ENCODE data around the gene LRRC61.
A peak's percentile ranks its signal among the peaks of the same experiment; 100 is the strongest.

Gene LRRC61

DNA sequence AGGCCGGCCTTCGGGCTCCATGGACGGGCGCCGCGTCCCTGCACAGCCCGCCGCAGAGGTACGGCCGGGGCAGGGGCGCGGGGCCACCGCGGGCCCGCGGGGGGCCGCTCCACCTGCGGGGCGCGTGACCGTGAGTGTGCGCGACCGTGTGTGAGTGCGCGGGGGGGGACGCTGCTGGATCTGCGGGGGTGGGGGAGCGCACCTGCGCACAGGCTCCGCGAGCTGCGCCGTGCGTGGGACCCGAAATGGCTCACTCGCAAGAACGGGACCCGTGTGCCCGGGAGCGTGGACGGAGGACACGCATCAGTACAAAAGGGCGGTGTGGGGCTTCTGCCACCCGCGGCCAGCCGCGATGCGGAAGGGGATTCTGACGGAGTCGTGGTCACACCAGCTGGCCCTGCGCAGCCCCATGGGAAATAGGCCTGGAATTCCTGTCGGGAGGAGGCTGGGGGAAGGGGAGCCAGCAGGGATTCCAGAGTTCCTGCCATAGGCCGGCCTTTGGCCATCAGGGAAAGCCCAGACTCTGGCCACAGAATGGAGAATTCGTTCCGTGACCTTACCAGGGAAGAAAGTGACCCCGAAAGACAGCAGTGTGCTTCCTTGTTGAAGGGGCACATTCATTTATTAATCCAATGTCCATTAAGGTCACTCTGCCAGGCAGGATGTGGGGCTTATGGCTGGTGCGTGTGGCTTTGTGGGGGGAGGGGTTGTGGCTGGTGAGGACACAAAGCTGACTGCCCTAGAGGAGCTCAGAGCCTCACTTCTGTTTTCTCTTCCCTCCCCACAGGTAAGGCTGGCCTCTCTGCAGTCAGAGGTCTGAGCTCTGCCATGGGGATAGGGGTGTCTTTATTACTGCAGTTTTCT lies 46.0 kb downstream of the LRRC61 start:
- DNase-seq = peak in 45 of 58 donors; percentile 26 to 88 (median 72)

DNA sequence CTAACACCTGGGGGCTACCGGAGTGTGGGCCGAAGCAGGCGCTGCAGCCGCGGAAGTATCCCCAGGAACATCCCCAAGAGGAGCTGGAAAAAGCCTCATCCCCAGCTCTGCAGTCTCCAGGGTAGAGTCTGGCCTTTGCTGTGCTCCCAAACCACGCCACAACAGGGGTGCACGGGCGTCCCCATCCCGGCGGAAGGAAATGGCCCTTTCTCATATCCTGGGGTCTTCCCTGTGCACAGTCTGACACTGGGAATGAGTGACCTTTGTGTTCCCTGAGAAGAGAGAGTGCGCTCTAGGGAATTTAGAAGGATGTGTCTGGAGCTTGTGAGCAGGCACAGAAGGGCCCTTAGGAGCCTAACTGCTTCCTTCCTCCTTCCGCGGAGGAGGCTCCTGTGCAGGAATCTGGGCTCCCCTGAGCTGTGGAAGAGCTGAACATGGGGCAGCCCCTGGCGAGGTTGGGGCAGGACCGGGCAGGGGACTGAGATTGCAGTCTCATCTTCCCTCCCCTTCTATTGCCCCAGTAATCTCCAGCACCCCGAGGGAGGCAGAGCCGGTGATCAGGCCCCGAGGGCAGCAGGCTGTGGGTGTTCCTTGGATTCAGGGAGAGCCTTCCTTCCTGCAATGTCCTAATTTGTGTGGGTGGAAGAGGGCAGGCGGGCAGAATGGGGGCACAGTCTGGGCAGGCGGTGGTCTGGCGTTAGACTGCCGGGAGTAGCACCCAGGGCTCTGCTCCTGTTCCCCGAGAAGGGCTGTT lies 46.8 kb downstream of the LRRC61 start:
- peak in 1 of 58 donors; percentile 67 for DNase-seq

- DNase-seq = no peak
These were observed 47.5 kb downstream of the LRRC61 start for GRCh38 chr7:150370612-150371071.

DNA sequence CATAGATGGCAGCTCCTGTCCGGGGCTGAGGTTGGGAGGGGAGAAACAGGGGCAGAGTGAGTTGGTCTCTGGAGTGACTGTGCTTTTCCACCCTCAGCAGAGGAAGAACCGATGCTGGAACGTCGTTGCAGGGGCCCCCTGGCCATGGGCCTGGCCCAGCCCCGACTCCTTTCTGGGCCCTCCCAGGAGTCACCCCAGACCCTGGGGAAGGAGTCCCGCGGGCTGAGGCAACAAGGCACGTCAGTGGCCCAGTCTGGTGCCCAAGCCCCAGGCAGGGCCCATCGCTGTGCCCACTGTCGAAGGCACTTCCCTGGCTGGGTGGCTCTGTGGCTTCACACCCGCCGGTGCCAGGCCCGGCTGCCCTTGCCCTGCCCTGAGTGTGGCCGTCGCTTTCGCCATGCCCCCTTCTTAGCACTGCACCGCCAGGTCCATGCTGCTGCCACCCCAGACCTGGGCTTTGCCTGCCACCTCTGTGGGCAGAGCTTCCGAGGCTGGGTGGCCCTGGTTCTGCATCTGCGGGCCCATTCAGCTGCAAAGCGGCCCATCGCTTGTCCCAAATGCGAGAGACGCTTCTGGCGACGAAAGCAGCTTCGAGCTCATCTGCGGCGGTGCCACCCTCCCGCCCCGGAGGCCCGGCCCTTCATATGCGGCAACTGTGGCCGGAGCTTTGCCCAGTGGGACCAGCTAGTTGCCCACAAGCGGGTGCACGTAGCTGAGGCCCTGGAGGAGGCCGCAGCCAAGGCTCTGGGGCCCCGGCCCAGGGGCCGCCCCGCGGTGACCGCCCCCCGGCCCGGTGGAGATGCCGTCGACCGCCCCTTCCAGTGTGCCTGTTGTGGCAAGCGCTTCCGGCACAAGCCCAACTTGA lies 48.2 kb downstream of the LRRC61 start:
- no peak for DNase-seq

GRCh38 chr7:150371996-150372270 lies 48.8 kb downstream of the LRRC61 start:
- no peak for DNase-seq

- DNase-seq = no peak
These were observed 49.3 kb downstream of the LRRC61 start for GRCh38 chr7:150372271-150373048.

DNA sequence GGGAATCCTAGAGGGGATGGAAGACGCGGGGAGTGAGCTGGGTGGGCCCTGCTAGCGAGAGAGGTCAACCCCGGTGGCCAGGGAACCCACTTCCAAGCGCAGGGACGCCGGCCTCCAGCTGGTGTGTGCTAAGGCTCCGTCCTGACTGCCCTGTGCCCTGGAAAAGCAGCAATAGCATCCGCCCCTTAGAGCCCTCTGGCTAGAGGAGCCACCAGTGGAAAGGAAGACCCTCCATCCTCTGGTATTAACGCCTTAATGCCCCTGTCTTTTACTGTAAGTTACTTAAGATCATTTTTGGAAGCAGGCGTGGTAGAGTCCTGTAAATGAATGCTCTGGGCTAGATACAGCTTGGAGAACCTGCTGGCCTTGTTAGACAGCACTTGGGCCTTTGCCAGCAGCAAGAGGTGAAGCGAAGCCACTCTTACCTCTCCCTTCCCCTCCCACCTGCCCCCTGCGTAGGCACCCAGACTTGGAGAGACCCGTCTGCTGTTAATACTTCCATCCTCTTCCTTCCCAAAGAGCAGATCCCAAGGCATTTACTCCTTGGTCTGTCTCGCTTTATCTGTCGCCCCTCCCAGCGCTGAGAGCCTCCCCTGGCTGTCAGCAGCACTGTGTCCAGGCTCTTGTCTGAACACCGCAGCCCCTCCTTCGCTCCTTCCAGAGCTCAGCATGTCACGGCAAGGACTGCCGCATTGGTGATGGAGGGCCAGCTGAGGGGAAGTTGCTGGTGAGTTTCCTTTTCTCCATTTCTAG lies 50.1 kb downstream of the LRRC61 start:
- no peak for DNase-seq

- no peak for DNase-seq
These were observed 50.9 kb downstream of the LRRC61 start for GRCh38 chr7:150374026-150374425.

DNA sequence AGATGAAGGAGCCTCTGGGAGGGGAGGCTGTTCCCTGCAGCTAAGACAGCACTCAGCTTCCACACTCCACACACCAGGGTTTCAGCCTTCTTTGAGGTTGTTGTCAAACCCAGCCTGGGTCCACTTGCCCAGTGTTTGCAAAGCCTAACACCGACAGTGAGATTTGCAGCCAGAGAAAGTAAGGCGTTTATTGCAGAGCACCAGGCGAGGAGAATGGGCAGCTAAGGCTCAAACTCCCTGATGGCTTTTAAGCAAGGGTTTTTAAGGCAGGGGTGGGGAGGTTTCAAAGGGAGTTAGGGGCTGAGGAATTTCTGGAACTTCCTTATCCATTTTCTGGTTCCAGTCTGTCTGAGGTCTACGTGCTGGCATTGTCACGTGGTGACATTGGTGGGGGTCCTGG lies 51.3 kb downstream of the LRRC61 start:
- no peak for DNase-seq

DNA sequence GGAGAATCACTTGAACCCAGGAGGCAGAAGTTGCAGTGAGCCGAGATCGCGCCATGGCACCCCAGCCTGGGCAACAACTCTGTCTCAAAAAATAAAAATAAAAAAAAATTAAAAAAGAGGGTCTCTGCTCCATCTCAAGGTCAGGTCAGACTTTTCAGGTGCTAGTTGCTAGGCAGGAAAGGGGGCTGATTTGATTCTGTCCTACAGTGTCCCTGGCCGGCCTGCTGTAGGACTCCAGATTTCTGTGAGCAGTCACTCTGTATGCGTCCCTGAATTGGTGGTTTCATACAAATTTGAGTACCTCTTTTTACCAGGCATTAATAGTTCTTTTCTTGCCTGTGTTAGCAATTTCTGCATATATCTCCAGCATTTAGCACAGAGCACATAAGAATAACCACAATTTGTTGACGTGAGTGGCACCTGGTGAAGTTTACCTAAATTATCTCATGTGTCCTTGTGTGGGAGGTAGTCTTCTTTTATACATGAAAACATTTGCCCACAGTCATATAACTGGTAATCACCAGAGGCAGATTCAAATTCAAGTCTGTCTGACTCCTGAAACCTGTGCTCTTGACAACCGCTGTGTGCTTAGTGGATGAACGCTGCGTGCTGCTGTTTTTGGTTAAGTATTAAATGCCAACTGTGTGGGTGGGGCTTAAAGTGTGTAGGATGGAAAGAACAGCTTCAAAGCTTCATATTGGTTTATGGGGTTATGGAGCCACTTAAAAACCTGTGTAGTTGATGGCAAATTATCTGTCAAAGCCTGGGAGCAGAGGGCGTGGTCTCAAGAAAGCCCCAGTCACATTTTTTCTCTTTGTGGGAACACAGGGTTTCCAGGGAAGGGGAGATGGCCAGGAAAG lies 52.7 kb downstream of the LRRC61 start:
- peak in 1 of 58 donors; percentile 16 for DNase-seq

DNA sequence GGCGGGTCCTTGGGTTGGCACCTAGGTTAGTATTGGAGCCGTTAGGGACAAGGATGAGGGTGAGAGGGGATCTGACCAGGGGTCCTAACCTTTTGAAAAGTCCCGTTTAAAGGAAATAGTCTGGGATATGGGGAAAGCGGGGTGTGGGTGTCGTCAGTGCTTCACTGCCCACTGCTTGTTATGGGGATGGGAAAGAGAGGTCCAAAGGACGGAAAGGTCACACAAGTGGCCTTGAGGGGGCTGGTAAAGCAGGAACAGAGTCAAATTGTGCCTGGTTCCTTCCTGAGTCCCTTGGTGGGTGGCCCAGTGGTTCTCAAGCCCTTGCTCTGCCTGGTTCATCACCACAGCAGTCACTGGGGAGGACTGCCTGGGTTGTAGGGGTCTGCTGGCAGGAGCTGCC lies 53.4 kb downstream of the LRRC61 start:
- DNase-seq = no peak

DNA sequence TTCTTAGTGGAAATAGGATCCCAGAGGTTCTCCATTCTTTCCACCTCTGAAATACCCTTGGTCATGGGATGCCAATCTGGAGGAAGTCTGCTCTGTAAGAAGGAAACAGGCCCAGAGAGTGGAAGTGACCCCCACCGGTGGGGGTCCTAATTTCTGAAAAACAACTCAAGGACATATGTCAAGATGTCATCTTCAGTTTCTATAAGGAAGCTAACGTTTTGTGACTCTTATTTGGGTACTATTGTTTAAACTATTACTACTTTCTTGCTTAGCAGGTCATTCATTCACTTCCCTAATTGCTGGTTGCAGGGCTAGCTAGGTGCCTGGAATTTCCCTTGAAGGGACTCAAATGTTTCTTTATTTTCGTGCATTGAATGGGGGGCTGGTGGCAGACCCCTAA lies 54.0 kb downstream of the LRRC61 start:
- DNase-seq = no peak

DNA sequence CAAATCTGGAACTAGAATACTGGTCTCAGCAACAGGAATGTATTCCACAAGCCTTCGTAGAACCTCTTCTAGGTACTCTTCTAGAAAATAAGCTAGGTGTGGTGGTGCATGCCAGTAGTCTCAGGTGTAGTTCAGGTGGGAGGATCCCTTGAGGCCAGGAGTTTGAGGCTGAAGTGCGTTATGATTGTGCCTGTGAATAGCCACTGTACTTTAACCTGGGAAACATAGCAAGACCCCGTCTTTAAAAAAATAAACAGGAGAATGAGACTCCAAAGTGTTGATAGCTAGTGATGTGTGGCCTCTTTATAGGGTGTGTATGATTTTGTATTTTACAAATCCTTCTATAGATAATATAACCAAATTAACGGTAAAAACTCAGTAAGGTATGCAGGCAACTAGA lies 54.5 kb downstream of the LRRC61 start:
- DNase-seq = no peak

GRCh38 chr7:150378115-150378852 lies 55.1 kb downstream of the LRRC61 start:
- peak in 18 of 58 donors; percentile 20 to 46 (median 36) for DNase-seq

- peak; percentile 58 to 97 (median 93) for DNase-seq
These were observed 55.8 kb downstream of the LRRC61 start, which contains the start of gene ZNF775 for GRCh38 chr7:150378853-150379440. ZNF775 (plus strand) TSS chr7:150379330; CDS start chr7:150388471, 9,141 bp downstream.

GRCh38 chr7:150379441-150380379 lies 56.6 kb downstream of the LRRC61 start:
- peak in 11 of 58 donors; percentile 25 to 59 (median 50) for DNase-seq

DNA sequence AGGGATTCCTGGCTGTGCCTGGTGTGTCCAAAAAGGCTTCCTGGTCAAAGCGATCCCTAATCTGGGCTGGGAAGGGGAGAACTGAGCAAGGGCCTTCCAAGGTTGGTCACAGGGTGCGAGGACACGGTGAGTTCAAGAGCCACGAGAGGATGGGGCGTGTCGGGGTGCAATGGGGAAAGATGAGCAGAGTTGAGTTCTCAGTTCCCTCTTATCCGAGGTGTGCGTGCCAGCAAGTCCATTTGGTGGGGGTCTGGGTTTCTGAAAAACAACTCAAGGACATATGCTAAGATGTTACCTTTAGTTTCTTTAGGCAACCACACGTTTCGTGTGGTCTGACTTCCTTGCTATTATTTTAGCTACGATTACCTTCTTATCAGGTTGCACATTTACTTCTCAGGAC lies 57.3 kb downstream of the LRRC61 start:
- DNase-seq = no peak

Data from anterior cingulate cortex (tissue), 58 donors.